HepG2 (cell line): Measurements from ENCODE around the gene RHBG. TPM values are rescaled to one million over a fixed set of nuclear protein-coding genes. Genes with fewer than 3 reads are reported as not detected.
A peak's percentile ranks its signal among the peaks of the same experiment; 100 is the strongest.

ENCODE experiments used
- AGO1 ChIP-seq: fragments of 200-400 bp; formaldehyde crosslinking; IDR thresholded peaks from 2 replicates; pipeline ENCODE4 v1.6.1; 2017; ENCODE audit warnings: mild to moderate bottlenecking, low read depth, low read length, moderate library complexity; ENCODE audit not compliant: poor library complexity, severe bottlenecking
- ATRX ChIP-seq: sonication (generic); formaldehyde crosslinking; IDR thresholded peaks from 2 replicates; pipeline ENCODE4 v1.4.0; 2020; ENCODE audit warnings: missing genetic modification reagents, borderline replicate concordance
- BORCS8-MEF2B ChIP-seq: sonication (generic); formaldehyde crosslinking; IDR thresholded peaks from 2 replicates; pipeline ENCODE4 v1.8.0; 2022; ENCODE audit warnings: mild to moderate bottlenecking, missing genetic modification reagents
- CREM ChIP-seq, 2 experiments: sonication (generic) in 1 of 2; formaldehyde crosslinking in 1 of 2; IDR thresholded peaks; 2 replicates each; pipeline versions ENCODE4 v1.4.0 to v1.6.1; 2016 to 2020; ENCODE audit warnings: antibody characterized with exemption in 1 of 2, mild to moderate bottlenecking in 1 of 2, missing genetic modification reagents in 1 of 2
- DBP ChIP-seq: sonication (generic); formaldehyde crosslinking; IDR thresholded peaks from 2 replicates; pipeline ENCODE4 v1.4.0; 2020; ENCODE audit warnings: missing genetic modification reagents; ENCODE audit errors: not compliant biosample characterization
- ELF3 ChIP-seq: IDR thresholded peaks from 2 replicates; pipeline ENCODE4 v1.6.1; 2016; ENCODE audit warnings: missing genetic modification reagents, missing compliant biosample characterization
- GTF2F1 ChIP-seq: fragments of 150-350 bp; IDR thresholded peaks from 2 replicates; pipeline ENCODE4 v1.6.1; 2014; ENCODE audit warnings: low read length
- PHF21A ChIP-seq: sonication (generic); formaldehyde crosslinking; IDR thresholded peaks from 2 replicates; pipeline ENCODE4 v1.5.0; 2020; ENCODE audit warnings: mild to moderate bottlenecking, missing genetic modification reagents
- PREB ChIP-seq: sonication (generic); formaldehyde crosslinking; IDR thresholded peaks from 2 replicates; pipeline ENCODE4 v1.4.0; 2020; ENCODE audit warnings: missing genetic modification reagents
- RAD51 ChIP-seq: fragments of 450-650 bp; IDR thresholded peaks from 2 replicates; pipeline ENCODE4 v1.6.1; 2016; ENCODE audit warnings: borderline replicate concordance
- RCOR2 ChIP-seq: IDR thresholded peaks from 2 replicates; pipeline ENCODE4 v1.6.1; 2016; ENCODE audit warnings: missing biosample characterization, missing genetic modification reagents
- RNF2 ChIP-seq: fragments of 450-650 bp; conservative IDR thresholded peaks from 2 replicates; pipeline ENCODE4 v1.6.1; 2016; ENCODE audit warnings: low read depth
- RXRA ChIP-seq: sonication (generic); formaldehyde crosslinking; IDR thresholded peaks from 2 replicates; pipeline ENCODE4 v1.5.1; 2020; ENCODE audit warnings: missing genetic modification reagents
- SP5 ChIP-seq: IDR thresholded peaks from 2 replicates; pipeline ENCODE4 v1.6.1; 2016; ENCODE audit warnings: low read depth, borderline replicate concordance
- TFAP4 ChIP-seq: sonication (generic); IDR thresholded peaks from 2 replicates; pipeline ENCODE4 v1.6.1; 2016; ENCODE audit warnings: low read depth, borderline replicate concordance
- ZBTB8A ChIP-seq: sonication (generic); formaldehyde crosslinking; IDR thresholded peaks from 2 replicates; pipeline ENCODE4 v1.4.0; 2020; ENCODE audit warnings: mild to moderate bottlenecking, low read depth, missing genetic modification reagents, borderline replicate concordance
- ZNF24 ChIP-seq: fragments of 450-650 bp; IDR thresholded peaks from 2 replicates; pipeline ENCODE4 v1.6.1; 2017; ENCODE audit warnings: antibody characterized with exemption, mild to moderate bottlenecking
- ZNF317 ChIP-seq: sonication (generic); formaldehyde crosslinking; IDR thresholded peaks from 2 replicates; pipeline ENCODE4 v1.5.0; 2020; ENCODE audit warnings: mild to moderate bottlenecking, missing genetic modification reagents
- ZNF382 ChIP-seq: sonication (generic); formaldehyde crosslinking; IDR thresholded peaks from 2 replicates; pipeline ENCODE4 v1.5.0; 2020; ENCODE audit warnings: missing genetic modification reagents, mild to moderate bottlenecking, borderline replicate concordance
- ZNF550 ChIP-seq: sonication (generic); formaldehyde crosslinking; IDR thresholded peaks from 2 replicates; pipeline ENCODE4 v1.4.0; 2020; ENCODE audit warnings: mild to moderate bottlenecking, missing genetic modification reagents, borderline replicate concordance
- ZNF598 ChIP-seq: sonication (generic); formaldehyde crosslinking; IDR thresholded peaks from 2 replicates; pipeline ENCODE4 v1.5.1; 2020; ENCODE audit warnings: mild to moderate bottlenecking, missing genetic modification reagents, borderline replicate concordance
- ZNF644 ChIP-seq: IDR thresholded peaks from 2 replicates; pipeline ENCODE4 v1.6.1; 2016; ENCODE audit warnings: low read depth
- ZSCAN29 ChIP-seq: sonication (generic); formaldehyde crosslinking; conservative IDR thresholded peaks from 2 replicates; pipeline ENCODE4 v1.4.0; 2020; ENCODE audit warnings: mild to moderate bottlenecking, missing genetic modification reagents
- polyA plus RNA-seq, 8 experiments: library from polyadenylated mRNA; depleted of rRNA in 3 of 8; stranded (reverse) in 7 of 8; unstranded in 1 of 8; fragments of >200 nt; fragmentation: Illumina TruSeq in 4 of 8; extraction: Trizol in 4 of 8; gene quantifications; 2 replicates each; pipeline versions ENCODE4 v1.2.1 to v1.2.3, GENCODE V29; 2011 to 2016; ENCODE audit warnings: low read depth in 4 of 8, missing spikeins in 1 of 8, mixed read lengths in 1 of 8; ENCODE audit not compliant: insufficient read depth in 1 of 8
- total RNA-seq, 5 experiments: library from RNA; depleted of rRNA; stranded (reverse); fragments of >200 nt; fragmentation: Illumina TruSeq; extraction: Trizol; gene quantifications; 2 replicates each; pipeline ENCODE4 v1.2.3, GENCODE V29; 2016; ENCODE audit warnings: low read depth in 1 of 5
- TF ChIP-seq, protein P1 (sequence below): sonication (generic); formaldehyde crosslinking; IDR thresholded peaks from 2 replicates; pipeline ENCODE4 v1.8.0; 2022; ENCODE audit warnings: low read depth, missing genetic modification reagents

RHBG gene
- total and polyA plus RNA-seq, 2 of the 13 experiments (the other 11 are each of a cell fraction or from before 2014, with no cell fraction given), result 61.8 to 73.5 TPM

- TF ChIP-seq, protein P1, sequence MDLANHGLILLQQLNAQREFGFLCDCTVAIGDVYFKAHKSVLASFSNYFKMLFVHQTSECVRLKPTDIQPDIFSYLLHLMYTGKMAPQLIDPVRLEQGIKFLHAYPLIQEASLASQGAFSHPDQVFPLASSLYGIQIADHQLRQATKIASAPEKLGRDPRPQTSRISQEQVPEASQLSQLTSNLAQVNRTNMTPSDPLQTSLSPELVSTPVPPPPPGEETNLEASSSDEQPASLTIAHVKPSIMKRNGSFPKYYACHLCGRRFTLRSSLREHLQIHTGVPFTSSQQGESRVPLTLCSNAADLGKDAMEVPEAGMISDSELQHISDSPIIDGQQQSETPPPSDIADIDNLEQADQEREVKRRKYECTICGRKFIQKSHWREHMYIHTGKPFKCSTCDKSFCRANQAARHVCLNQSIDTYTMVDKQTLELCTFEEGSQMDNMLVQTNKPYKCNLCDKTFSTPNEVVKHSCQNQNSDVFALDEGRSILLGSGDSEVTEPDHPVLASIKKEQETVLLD (CRISPR knock-in tag), result no peak
- TF ChIP-seq ZNF644 (CRISPR knock-in tag) (peak; percentile 46; the same call in 1 of the 2 replicates), RCOR2 (no peak), PHF21A (peak; percentile 14; the same call in 1 of the 2 replicates), ELF3 (no peak), ZNF382 (CRISPR knock-in tag) (no peak), AGO1 (no peak), ATRX (CRISPR knock-in tag) (no peak), ZBTB8A (CRISPR knock-in tag) (no peak), SP5 (CRISPR knock-in tag) (0 out of 2 replicates have a peak, but pooled peaks have one; percentile 23), DBP (CRISPR knock-in tag) (no peak), ZNF598 (CRISPR knock-in tag) (no peak), GTF2F1 (no peak), PREB (CRISPR knock-in tag) (no peak), ZNF550 (no peak), ZNF317 (CRISPR knock-in tag) (no peak), CREM (IDR thresholded peaks at IDR 0.05) (no peak), CREM (CRISPR knock-in tag; IDR thresholded peaks at IDR 0.05) (no peak), ZNF24 (no peak), RXRA (CRISPR knock-in tag) (no peak), ZSCAN29 (no peak), BORCS8-MEF2B (CRISPR knock-in tag) (peak; percentile 40; the same call in 1 of the 2 replicates), RNF2 (no peak), TFAP4 (peak; percentile 73; the same call in 1 of the 2 replicates), RAD51 (no peak)
Measured at GRCh38 chr1:156365754-156366153, 3.3 kb upstream of the RHBG start (continued).
